Heart left ventricle (tissue), 13 donors: ENCODE results near the gene CDC25B.
"Not testable (repeated sequence)": the region's sequence is repeated elsewhere in the genome, so short reads cannot be mapped to it uniquely, and the experiment has no call there.

Source experiments
- CTCF ChIP-seq, 12 donors: fragments of 200-600 bp; sonication (generic) in 4 of 12; IDR thresholded peaks; one replicate each; pipeline versions ENCODE4 v1.5.0 to v1.8.0; 2018 to 2022; ENCODE audit warnings: antibody characterized with exemption in 12 of 12, mild to moderate bottlenecking in 5 of 12
- POLR2A ChIP-seq, 2 donors: fragments of 450-650 bp; IDR thresholded peaks; one replicate each; pipeline ENCODE4 v1.6.1; 2017; ENCODE audit warnings: antibody characterized with exemption in 2 of 2, mild to moderate bottlenecking in 2 of 2, moderate library complexity in 2 of 2
- donor health status: ischemic (EF 13 %, LVEDD 7.1; RV severe dilation, severe dysfunction).
- donor health status: DM: no; HTN: yes; CAD: no.
- donor health status: DM: no; HTN: no; CAD: no.
- donor health status: ischemic (EF 25% LVEDD 6.9; RV normal size, moderate dysfunction).
- donor health status: ischemic (EF 25% LVEDD 5.7; RV mildly dilated, moderate dysfunction).
- donor health status: ischemic (EF 35%, LVEDD 5.7; RV mildly dilated, moderate dysfunction).
- donor health status: nonischemic (EF 11% LVEDD 7.7; RV severe dilation, severe dysfunction).
- donor health status: DM: yes; HTN: yes; CAD: no.
- donor health status: PGD.
- donor health status: ischemic (EF 29% LVEDD 5.4; RV normal size, mild dysfunction).
- donor health status: nonischemic (EF 23%, LVEDD 6.1; RV moderate dilation, normal function).

- not testable (repeated sequence) for TF ChIP-seq CTCF, POLR2A (IDR thresholded peaks at IDR 0.05)
Observed at GRCh38 chr20:3794168-3794567, 1.9 kb upstream of the CDC25B start.
